GM12872 (cell line): ENCODE data around the gene AGAP1.

Experiments used
- TF ChIP-seq, protein P1 (sequence below): IDR thresholded peaks from 3 replicates; pipeline ENCODE4 v1.5.1; 2011; ENCODE audit warnings: low read depth, mild to moderate bottlenecking, low read length, moderate library complexity; ENCODE audit not compliant: insufficient read depth

AGAP1 gene

DNA sequence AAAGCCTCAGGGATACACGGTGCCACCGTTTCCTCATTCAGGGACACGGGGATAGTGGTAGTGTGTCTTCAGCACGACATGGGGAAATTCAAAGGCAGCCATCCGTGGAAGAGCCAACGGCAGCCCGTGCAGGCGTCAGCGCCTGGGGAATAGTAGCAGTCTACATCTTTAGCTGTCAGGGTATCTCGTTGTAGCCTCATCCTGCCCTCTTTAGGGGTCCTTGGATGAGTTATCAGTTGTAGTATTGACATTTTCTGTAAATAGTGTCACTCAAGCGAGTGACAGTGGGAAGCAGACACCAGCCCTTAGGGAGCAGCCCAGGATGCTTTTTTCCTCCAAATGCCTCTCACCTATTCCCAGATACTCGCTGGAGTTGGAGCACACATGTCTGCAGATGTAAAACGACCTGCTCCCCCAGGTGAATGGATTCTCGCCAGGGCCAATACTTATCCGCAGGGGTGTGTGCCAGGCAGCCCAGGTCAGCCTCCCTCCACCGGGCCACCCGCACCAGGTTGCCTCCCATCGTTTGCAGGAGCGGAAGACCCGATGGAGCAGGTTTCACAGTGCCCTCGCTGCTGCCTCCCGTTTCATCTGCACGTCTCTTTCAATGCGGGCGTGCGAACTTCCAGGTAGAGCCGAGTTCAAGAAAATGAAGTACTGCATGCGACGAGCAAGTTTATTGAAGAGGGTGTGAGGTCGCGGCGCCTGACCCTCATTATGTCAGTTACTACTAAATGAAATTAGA lies 41.0 kb downstream of the AGAP1 start:
- TF ChIP-seq, protein P1, sequence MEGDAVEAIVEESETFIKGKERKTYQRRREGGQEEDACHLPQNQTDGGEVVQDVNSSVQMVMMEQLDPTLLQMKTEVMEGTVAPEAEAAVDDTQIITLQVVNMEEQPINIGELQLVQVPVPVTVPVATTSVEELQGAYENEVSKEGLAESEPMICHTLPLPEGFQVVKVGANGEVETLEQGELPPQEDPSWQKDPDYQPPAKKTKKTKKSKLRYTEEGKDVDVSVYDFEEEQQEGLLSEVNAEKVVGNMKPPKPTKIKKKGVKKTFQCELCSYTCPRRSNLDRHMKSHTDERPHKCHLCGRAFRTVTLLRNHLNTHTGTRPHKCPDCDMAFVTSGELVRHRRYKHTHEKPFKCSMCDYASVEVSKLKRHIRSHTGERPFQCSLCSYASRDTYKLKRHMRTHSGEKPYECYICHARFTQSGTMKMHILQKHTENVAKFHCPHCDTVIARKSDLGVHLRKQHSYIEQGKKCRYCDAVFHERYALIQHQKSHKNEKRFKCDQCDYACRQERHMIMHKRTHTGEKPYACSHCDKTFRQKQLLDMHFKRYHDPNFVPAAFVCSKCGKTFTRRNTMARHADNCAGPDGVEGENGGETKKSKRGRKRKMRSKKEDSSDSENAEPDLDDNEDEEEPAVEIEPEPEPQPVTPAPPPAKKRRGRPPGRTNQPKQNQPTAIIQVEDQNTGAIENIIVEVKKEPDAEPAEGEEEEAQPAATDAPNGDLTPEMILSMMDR = no peak

DNA sequence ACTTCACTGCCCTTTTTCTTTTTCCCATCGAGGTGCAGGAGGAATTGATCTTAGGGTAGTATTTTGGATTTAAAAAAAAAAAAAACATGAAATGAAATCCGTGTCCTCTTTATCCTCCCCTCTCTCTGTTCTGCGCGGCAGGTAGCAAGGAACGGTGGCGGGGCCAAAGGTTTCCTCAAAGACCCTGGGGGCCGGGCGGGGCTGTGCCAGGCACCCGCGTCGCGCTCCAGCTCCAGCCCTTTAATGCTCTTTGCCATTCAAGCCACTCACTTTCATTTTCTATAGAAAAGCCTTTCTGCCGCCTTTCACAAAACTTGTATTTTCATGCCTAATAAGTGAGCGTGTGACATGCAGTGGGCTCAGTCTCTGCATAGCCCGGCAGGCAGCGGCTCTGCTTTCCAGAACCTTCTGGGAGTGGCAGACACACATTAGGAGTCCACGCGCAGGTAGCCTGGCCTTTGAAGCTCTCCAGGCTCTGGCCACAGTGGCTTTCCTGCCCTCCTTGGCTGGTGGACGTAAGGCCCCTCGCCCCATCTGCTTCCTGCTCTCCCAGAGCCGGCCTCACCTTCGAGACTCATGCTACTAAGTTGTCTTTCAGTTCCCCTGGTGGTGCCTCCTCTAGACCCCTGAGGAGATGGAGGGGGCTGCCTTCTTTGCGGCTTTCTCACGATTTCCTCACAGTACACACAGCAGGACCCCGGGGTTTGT lies 41.7 kb downstream of the AGAP1 start:
- TF ChIP-seq, protein P1 = no peak

DNA sequence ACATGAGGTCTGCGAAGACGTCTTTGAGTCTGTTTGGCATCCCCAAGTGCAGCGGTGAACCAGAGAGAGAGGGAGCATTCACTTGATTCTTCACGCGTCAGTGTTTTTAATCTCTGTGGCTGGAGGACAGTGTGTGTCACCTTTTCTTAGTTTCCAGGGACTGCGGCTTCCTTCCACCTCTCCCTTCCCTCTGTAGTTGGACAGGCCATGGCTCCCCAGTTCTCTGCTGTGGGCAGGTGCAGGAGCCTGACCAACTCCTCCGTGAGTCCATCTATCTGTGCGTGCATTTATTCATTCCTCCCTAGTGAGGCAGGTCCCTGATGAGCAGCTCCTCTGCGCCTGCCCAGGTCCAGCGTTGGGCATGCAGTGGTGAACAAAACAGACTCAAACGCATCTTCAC lies 42.9 kb downstream of the AGAP1 start:
- TF ChIP-seq, protein P1 = no peak

DNA sequence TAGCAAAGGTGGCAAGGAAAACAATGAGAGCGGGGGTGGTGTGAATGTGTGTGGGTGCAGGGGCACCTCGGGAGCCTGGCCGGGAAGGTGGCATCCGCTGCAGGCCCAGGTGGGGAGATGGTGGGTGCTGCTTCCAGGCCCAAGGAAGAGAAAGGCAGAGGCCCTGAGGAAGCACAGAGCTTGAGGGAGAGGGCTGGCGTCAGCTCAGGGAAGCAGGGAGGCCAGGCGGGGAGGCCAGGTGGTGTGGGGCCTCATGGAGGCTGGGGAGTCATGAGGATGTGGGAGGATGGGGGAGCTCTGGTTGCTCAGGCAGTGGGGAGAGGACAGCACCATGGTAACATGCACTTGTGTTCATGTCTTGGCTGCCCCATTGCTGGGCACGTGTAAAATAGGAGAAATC lies 43.3 kb downstream of the AGAP1 start:
- TF ChIP-seq, protein P1 = no peak

DNA sequence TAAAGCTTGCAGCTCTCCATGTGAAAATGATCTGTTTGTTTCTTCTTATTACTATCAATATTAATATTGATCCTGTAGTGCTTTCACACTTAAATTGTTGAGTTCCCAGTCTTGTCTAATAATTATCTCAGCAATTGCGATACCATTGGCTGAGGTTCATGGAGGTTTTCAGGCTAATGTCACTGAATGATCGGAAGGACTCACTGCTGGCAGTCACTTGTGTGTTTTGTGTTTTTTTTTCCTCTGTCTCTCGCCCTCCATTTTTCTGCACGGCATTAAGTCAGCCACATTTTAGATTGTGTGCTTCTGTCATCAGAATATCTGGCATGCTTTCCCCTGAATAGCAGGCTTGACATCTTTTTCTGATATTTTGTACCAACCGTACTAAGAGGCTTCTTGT lies 43.7 kb downstream of the AGAP1 start:
- TF ChIP-seq, protein P1 = no peak

DNA sequence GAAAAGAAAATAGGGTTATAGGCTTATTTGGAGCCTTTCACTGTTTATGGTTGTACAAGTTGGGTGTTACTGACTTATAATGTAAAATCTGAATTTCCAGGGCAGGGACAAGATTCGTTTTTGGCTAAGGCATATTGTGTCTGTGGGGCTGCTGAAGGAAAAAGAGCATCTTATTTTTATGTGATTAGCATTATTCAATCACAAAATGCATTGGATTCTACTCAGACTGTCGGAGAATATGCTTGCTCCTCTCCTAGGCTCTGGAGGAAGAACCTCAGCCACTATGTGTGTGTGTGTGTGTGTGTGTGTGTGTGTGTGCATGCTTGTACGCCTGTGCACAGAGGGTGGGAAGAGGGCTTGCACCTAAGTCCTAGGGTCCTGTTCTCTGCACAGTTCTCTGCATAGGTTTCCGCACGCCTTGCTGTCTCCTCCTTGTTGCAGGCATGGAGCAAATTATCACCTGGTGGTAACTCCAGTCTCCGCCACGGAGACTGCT lies 44.3 kb downstream of the AGAP1 start:
- TF ChIP-seq, protein P1 = no peak

DNA sequence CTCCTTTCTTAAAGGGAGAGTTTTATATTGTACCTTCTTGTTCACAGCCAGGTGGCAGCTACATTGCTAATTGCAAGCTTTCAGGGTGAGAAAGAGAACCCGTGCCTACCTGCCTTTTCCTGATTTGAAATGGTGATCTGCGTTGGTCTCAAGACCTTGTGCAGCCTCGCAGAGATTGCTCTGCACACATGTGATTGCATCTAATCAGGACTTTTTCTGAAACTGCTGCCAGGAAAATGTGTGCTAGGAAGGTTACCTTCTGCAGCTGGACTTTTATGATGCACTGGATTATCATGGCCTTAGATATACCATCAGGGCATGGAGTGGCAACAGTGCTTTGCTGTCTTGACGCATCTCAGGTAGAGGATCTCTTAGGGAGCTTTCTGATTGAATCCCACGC lies 45.1 kb downstream of the AGAP1 start:
- TF ChIP-seq, protein P1 = no peak
